Ovary (tissue), 9 donors: ENCODE results near the gene CD300LF. TPM values are rescaled to one million over a fixed set of nuclear protein-coding genes. Genes with fewer than 3 reads are reported as not detected.

Experiments used
- DNase-seq, 5 donors: peaks; one replicate each; pipeline ENCODE4 v3.0.0-alpha.2; 2019 to 2020
- H3K27ac ChIP-seq, 2 donors: fragments of 200-600 bp; one replicate each; pipeline versions ENCODE4 v1.5.1 to v1.8.0; 2019 to 2022
- H3K27me3 ChIP-seq: fragments of 200-600 bp; one replicate; pipeline ENCODE4 v1.8.0; 2022
- H3K36me3 ChIP-seq: fragments of 200-600 bp; sonication (generic); one replicate; pipeline ENCODE4 v1.5.1; 2019
- H3K4me1 ChIP-seq: one replicate; pipeline ENCODE4 v1.8.1; 2013; ENCODE audit warnings: mild to moderate bottlenecking, moderate library complexity; ENCODE audit not compliant: insufficient read depth
- H3K4me3 ChIP-seq: fragments of 200-600 bp; sonication (generic); one replicate; pipeline ENCODE4 v1.5.1; 2017
- H3K9me3 ChIP-seq, 2 donors: fragments of 200-600 bp in 1 of 2; sonication (generic) in 1 of 2; one replicate each; pipeline versions ENCODE4 v1.5.1 to v1.8.1; 2013 to 2019; ENCODE audit warnings: mild to moderate bottlenecking in 1 of 2, moderate library complexity in 1 of 2
- EP300 ChIP-seq: sonication (generic); formaldehyde crosslinking; IDR thresholded peaks from one replicate; pipeline ENCODE4 v1.6.1; 2017; ENCODE audit warnings: antibody characterized with exemption
- POLR2A ChIP-seq: fragments of 450-650 bp; IDR thresholded peaks from one replicate; pipeline ENCODE4 v1.6.1; 2017; ENCODE audit warnings: antibody characterized with exemption, mild to moderate bottlenecking, moderate library complexity
- WGBS, 3 donors: extraction: QIAGEN DNeasy Blood & Tissue Kit in 1 of 3; methylation state at CpG; one replicate each; pipeline versions ENCODE4 v1.1.5 to v1.1.7; 2013 to 2017; 5-methylcytosine and 5-hydroxymethylcytosine counted together
- intact Hi-C, 4 donors: fragments of 100-400 bp; cut with DNase I; formaldehyde crosslinking; loops; one replicate each; pipeline versions ENCODE4 v1.11.0 to v1.15.1; 2022 to 2023
- polyA plus RNA-seq, 2 donors: library from polyadenylated mRNA; stranded (reverse); fragments of 200-250 nt in 1 of 2; fragments of 350-450 nt in 1 of 2; fragmentation: Illumina TruSeq in 1 of 2; extraction: RNeasy Lipid Tissue Mini Kit (QIAGEN cat#74804) in 1 of 2; gene quantifications; one replicate each; pipeline ENCODE4 v1.2.3, GENCODE V29; 2013 to 2014
- total RNA-seq, 7 donors: library from RNA; depleted of rRNA in 2 of 7; stranded (reverse); fragments of >200 nt in 2 of 7; fragmentation: NEBNext Ultra II Directional in 3 of 7; extraction: Animal tissue kit (Norgen Biotek cat#: 25700) in 3 of 7; gene quantifications; one replicate each; pipeline versions ENCODE4 v1.1.0 to v1.2.4, GENCODE V29; 2016 to 2023
- TF ChIP-seq, protein P1 (sequence below), 3 donors: fragments of 450-650 bp in 2 of 3; fragments of 200-600 bp in 1 of 3; IDR thresholded peaks; one replicate each; pipeline versions ENCODE4 v1.5.1 to v1.8.0; 2016 to 2022; ENCODE audit warnings: antibody characterized with exemption in 3 of 3, mild to moderate bottlenecking in 1 of 3
- donor health status: DM: no; HTN: no; CAD: no; lungs with moderate emphysema.
- donor health status: DM: no; HTN: no; CAD: no.
- donor health status: Bipolar disorder and iron deficiency.
- donor health status: DM: yes; HTN: yes; CAD: no.
- donor health status: DM: no; HTN: no; CAD: no.
- donor health status: DM: yes; HTN: yes; CAD: no.

CD300LF gene
- total and polyA plus RNA-seq, 9 donors: 0.23 to 3.9 (median 0.39) TPM; not detected in 1

DNA sequence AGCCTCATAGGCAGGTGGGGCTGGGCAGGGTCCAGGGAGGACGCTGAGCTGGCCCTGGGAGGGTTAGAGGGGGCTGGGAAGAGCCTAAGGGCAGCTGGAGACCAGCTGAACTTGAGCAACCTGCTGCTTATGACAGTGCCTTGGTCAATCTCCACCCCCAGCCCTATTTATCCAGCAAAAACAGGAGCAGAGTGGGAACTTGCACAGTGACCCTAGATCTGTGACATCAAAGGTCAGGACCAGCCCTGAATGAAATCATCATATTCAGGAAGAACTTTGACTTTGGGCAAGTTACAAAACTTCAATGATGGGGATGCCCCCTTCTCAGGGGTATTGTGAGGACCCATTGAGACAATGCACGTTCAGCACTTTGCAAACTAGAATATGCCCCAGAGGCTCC is 9.4 kb downstream of the CD300LF start:
- TF ChIP-seq POLR2A (no peak), EP300 (no peak)
- intact Hi-C loops: no loop called here
- Histone ChIP-seq H3K27me3 (no peaks in the 10 kb centered on the region), H3K4me3 (no peak overlapping the region), H3K27ac (no peak overlapping the region), H3K9me3 (no peaks in the 10 kb centered on the region), H3K36me3 (no peaks in the 10 kb centered on the region), H3K4me1 (no peaks in the 10 kb centered on the region)
- DNase-seq: no peak
- WGBS, 3 donors: 59 to 71% (median 59%) methylated on average over 2 of the region's 2 CpGs

DNA sequence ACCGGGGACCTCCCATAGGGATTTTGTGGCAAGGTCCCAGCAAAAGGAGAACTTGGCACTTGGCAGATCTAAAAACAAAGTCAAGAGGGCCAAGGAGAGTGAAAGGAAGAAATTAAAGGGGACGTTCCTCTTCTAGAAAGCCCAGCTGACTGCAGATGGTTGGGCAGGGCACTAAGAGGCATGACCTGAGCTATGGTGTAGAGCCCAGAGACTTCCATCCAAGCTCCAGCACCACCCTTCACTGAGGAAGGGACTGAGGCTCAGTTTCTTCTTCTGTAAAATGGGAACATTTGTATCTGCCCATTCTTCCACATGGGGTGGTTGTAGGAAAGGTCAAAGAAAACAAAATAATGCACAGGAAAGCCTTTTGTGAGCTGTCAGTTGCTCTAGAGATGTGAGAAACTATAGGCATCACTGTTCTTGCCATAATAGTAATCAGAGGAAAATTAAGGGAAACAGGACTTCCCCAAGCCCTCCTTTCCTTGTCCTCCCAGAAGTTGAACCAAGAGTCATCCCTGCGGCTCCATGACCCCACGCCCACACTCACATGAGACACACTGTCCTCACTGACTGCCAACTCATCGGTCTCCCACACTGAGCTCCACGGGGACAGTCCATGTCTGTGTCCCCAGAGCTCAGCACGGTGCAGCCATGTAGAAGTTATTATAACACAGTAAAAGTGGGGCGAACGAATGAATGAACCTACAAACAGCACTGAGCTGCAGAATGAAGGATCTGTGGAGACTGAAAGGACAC is 10.4 kb downstream of the CD300LF start:
- H3K27ac ChIP-seq: no peak overlapping the region
- WGBS, 3 donors: 68 to 76% (median 68%) methylated on average over 9 of the region's 9 CpGs
- no peak overlapping the region for H3K4me3 ChIP-seq
- no peaks in the 10 kb centered on the region for H3K9me3 ChIP-seq
- TF ChIP-seq EP300: no peak
- TF ChIP-seq, protein P1, sequence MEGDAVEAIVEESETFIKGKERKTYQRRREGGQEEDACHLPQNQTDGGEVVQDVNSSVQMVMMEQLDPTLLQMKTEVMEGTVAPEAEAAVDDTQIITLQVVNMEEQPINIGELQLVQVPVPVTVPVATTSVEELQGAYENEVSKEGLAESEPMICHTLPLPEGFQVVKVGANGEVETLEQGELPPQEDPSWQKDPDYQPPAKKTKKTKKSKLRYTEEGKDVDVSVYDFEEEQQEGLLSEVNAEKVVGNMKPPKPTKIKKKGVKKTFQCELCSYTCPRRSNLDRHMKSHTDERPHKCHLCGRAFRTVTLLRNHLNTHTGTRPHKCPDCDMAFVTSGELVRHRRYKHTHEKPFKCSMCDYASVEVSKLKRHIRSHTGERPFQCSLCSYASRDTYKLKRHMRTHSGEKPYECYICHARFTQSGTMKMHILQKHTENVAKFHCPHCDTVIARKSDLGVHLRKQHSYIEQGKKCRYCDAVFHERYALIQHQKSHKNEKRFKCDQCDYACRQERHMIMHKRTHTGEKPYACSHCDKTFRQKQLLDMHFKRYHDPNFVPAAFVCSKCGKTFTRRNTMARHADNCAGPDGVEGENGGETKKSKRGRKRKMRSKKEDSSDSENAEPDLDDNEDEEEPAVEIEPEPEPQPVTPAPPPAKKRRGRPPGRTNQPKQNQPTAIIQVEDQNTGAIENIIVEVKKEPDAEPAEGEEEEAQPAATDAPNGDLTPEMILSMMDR (IDR thresholded peaks at IDR 0.05): no peak
- no peak for TF ChIP-seq POLR2A
- H3K27me3 ChIP-seq: no peaks in the 10 kb centered on the region
- H3K36me3 ChIP-seq: no peaks in the 10 kb centered on the region
- no peaks in the 10 kb centered on the region for H3K4me1 ChIP-seq
- intact Hi-C loops: no loop called here
- no peak for DNase-seq

DNA sequence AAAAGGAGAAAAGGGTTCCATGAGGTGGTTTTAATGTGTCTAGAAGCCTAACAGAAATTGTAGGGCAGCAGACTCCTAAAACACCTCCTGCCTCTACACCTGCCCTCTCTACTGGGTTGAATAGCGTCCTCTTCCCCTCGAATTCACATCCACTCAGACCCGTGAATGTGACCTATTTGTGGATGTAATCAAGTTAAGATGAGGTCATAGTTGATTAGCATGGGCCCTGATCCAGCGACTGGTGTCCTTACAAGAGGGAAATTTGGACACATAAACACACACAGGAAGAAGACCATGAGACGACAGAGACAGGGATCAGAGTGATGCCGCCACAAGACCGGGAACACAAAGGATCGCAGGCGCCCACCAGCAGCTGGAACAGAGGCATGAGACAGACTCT is 13.5 kb downstream of the CD300LF start:
- no peak for DNase-seq
- H3K27me3 ChIP-seq: no peaks in the 10 kb centered on the region
- H3K27ac ChIP-seq: no peak overlapping the region
- no peaks in the 10 kb centered on the region for H3K36me3 ChIP-seq
- no peak overlapping the region for H3K4me3 ChIP-seq
- intact Hi-C loops: no loop called here
- H3K4me1 ChIP-seq: no peaks in the 10 kb centered on the region
- 71 to 75% (median 71%) methylated on average over 9 of the region's 9 CpGs for WGBS, 3 donors
- TF ChIP-seq EP300 (no peak), POLR2A (no peak)
- TF ChIP-seq, protein P1 (IDR thresholded peaks at IDR 0.05): no peak
- H3K9me3 ChIP-seq: no peaks in the 10 kb centered on the region

DNA sequence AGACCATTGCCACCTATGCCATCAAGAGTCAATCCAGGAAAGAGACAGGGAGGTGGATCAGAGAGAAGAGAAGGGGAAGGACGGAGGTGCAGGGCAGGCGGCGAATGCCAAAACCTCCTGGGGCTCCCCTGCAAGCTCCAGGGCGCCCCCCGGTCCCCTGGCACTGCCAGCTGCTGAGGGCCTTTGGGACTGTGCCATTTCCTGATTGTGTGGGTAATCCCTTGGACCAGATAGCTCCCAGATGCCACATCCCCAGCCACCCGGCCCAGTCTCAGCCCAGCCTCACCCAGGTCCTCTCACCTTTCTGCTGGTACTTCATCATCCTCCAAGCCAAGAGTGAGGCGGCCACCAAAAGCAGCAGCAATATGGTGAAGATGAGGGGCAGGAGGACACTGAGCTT is 14.7 kb downstream of the CD300LF start:
- WGBS, 3 donors: 82 to 86% (median 84%) methylated on average over 7 of the region's 7 CpGs
- DNase-seq: no peak
- no peaks in the 10 kb centered on the region for H3K4me1 ChIP-seq
- no peaks in the 10 kb centered on the region for H3K9me3 ChIP-seq
- no peak overlapping the region for H3K27ac ChIP-seq
- no peak overlapping the region for H3K4me3 ChIP-seq
- intact Hi-C loops: no loop called here
- no peaks in the 10 kb centered on the region for H3K36me3 ChIP-seq
- TF ChIP-seq, protein P1 (IDR thresholded peaks at IDR 0.05): no peak
- TF ChIP-seq EP300: no peak
- TF ChIP-seq POLR2A: no peak
- no peaks in the 10 kb centered on the region for H3K27me3 ChIP-seq

DNA sequence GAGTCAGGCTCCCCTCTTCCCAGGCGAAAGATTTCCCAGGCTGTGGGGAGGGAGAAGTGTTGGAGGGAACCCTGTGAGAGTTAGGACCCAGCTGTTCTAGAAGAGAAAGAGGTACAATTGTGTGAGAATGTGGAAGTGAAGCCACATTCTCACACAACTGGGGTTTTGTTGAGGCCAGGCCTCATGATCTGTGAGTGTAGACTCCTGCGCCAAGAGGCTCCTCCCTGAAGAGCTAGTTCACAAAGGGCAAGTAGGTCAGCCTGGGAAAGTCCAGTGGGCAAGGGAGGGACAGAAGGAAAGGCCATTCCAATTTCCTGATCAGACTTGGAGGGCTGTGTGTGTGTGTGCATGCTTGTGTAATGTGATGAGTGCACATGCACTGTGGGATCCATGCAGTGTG is 15.2 kb downstream of the CD300LF start:
- 62 to 79% (median 66%) methylated on average over 2 of the region's 2 CpGs for WGBS, 3 donors
- no peak for DNase-seq
- no peak overlapping the region for H3K4me3 ChIP-seq
- TF ChIP-seq, protein P1 (IDR thresholded peaks at IDR 0.05): no peak
- no peak for TF ChIP-seq EP300
- TF ChIP-seq POLR2A: no peak
- no peaks in the 10 kb centered on the region for H3K27me3 ChIP-seq
- H3K9me3 ChIP-seq: no peaks in the 10 kb centered on the region
- H3K36me3 ChIP-seq: no peaks in the 10 kb centered on the region
- intact Hi-C loops: no loop called here
- no peaks in the 10 kb centered on the region for H3K4me1 ChIP-seq
- no peak overlapping the region for H3K27ac ChIP-seq
